Body of pancreas (tissue), 4 donors: ENCODE results near the gene KLHL25. TPM values are rescaled to one million over a fixed set of nuclear protein-coding genes. Genes with fewer than 3 reads are reported as not detected.

ENCODE experiments used
- ATAC-seq: fragments of 150-250 bp; one replicate; pipeline ENCODE4 v1.9.1; 2016
- DNase-seq, 4 donors: peaks; one replicate each; pipeline ENCODE4 v3.0.0-alpha.2; 2019
- H3K27ac ChIP-seq, 4 donors: fragments of 200-600 bp; sonication (generic); 1 replicate in 3 of 4; 2 replicates in 1 of 4; pipeline versions ENCODE4 v1.5.1 to v1.6.1; 2016 to 2019; ENCODE audit warnings: mild to moderate bottlenecking in 1 of 4, mixed read lengths in 1 of 4, moderate library complexity in 1 of 4
- H3K27me3 ChIP-seq, 2 donors: fragments of 200-600 bp; sonication (generic); one replicate each; pipeline ENCODE4 v1.6.0; 2016; ENCODE audit warnings: mild to moderate bottlenecking in 1 of 2
- H3K36me3 ChIP-seq, 2 donors: fragments of 200-600 bp; sonication (generic); replicated peaks in 1 of 2; 2 replicates each; pipeline ENCODE4 v1.5.1; 2016; ENCODE audit warnings: low read depth in 2 of 2; ENCODE audit not compliant: insufficient read depth in 1 of 2
- H3K4me1 ChIP-seq: fragments of 200-600 bp; sonication (generic); one replicate; pipeline ENCODE4 v1.6.0; 2016
- H3K4me3 ChIP-seq, 2 donors: fragments of 200-600 bp; sonication (generic); 1 replicate in 1 of 2; 2 replicates in 1 of 2; pipeline ENCODE4 v1.5.1; 2016 to 2019
- H3K9me3 ChIP-seq, 3 donors: fragments of 200-600 bp; sonication (generic); 1 replicate in 2 of 3; 2 replicates in 1 of 3; pipeline ENCODE4 v1.5.1; 2016
- POLR2A ChIP-seq, 3 donors: fragments of 450-650 bp; IDR thresholded peaks; one replicate each; pipeline ENCODE4 v1.6.1; 2016; ENCODE audit warnings: antibody characterized with exemption in 3 of 3, mild to moderate bottlenecking in 2 of 3
- WGBS, 2 donors: methylation state at CpG; one replicate each; pipeline ENCODE4 v1.1.5; 2017; 5-methylcytosine and 5-hydroxymethylcytosine counted together
- intact Hi-C: fragments of 100-400 bp; cut with DNase I; formaldehyde crosslinking; loops from one replicate; pipeline ENCODE4 v1.15.1; 2023
- total RNA-seq, 2 donors: library from RNA; depleted of rRNA; stranded (reverse); fragments of >200 nt; gene quantifications; one replicate each; pipeline ENCODE4 v1.1.0, GENCODE V29; 2016
- TF ChIP-seq, protein P1 (sequence below), 7 experiments: fragments of 450-650 bp in 4 of 7; fragments of 200-600 bp in 3 of 7; sonication (generic) in 3 of 7; IDR thresholded peaks; one replicate each; pipeline ENCODE4 v1.5.1; 2016 to 2019; ENCODE audit warnings: antibody characterized with exemption in 7 of 7

KLHL25 gene
- 1 to 10 TPM; 1.3 to 7.6 TPM for total RNA-seq

GRCh38 chr15:85794598-85795336 is at the start of gene KLHL25:
TSS of gene KLHL25 (minus strand) at chr15:85794925. CDS start at chr15:85769810, 25,115 bp downstream.
- DNase-seq (peak; percentile 95 to 97 (median 96)), ATAC-seq (peak; percentile 98)
- Histone ChIP-seq H3K9me3 (no peaks in the 10 kb centered on the region), H3K4me1 (peaks cover 29% of the 10 kb centered on the region), H3K4me3 (peak within 1 kb of the TSS; percentile 82 to 89), H3K27ac (peak within 1 kb of the TSS; percentile 60 to 91 (median 89)), H3K36me3 (no peaks in the 10 kb centered on the region), H3K27me3 (no peaks in the 10 kb centered on the region)
- TF ChIP-seq, protein P1, sequence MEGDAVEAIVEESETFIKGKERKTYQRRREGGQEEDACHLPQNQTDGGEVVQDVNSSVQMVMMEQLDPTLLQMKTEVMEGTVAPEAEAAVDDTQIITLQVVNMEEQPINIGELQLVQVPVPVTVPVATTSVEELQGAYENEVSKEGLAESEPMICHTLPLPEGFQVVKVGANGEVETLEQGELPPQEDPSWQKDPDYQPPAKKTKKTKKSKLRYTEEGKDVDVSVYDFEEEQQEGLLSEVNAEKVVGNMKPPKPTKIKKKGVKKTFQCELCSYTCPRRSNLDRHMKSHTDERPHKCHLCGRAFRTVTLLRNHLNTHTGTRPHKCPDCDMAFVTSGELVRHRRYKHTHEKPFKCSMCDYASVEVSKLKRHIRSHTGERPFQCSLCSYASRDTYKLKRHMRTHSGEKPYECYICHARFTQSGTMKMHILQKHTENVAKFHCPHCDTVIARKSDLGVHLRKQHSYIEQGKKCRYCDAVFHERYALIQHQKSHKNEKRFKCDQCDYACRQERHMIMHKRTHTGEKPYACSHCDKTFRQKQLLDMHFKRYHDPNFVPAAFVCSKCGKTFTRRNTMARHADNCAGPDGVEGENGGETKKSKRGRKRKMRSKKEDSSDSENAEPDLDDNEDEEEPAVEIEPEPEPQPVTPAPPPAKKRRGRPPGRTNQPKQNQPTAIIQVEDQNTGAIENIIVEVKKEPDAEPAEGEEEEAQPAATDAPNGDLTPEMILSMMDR (IDR thresholded peaks at IDR 0.05) = peak in 1 of 7 experiments; percentile 17
- peak; percentile 78 to 83 (median 80) for TF ChIP-seq POLR2A (IDR thresholded peaks at IDR 0.05)
- intact Hi-C loops = no loop called here
- WGBS, 2 donors = 1 to 2% methylated on average over 13 to 47 of the region's 71 CpGs

- H3K36me3 ChIP-seq = no peaks in the 10 kb centered on the region
- H3K4me1 ChIP-seq = peaks cover 24% of the 10 kb centered on the region
- intact Hi-C loops = no loop called here
- 0% methylated on average over 8 of the region's 8 CpGs for WGBS, 2 donors
- H3K27ac ChIP-seq = no peak overlapping the region
- ATAC-seq (no peak), DNase-seq (no peak)
- no peak overlapping the region for H3K4me3 ChIP-seq
- TF ChIP-seq, protein P1 (IDR thresholded peaks at IDR 0.05) = no peak
- TF ChIP-seq POLR2A (IDR thresholded peaks at IDR 0.05) = no peak
- H3K27me3 ChIP-seq = no peaks in the 10 kb centered on the region
- H3K9me3 ChIP-seq = no peaks in the 10 kb centered on the region
These were observed 46.1 kb upstream of the KLHL25 start for GRCh38 chr15:85840802-85841152.

GRCh38 chr15:85840079-85840801 is 45.5 kb upstream of the KLHL25 start:
- peak overlapping the region; percentile 46 to 64 (median 52) for H3K27ac ChIP-seq
- peaks cover 24% of the 10 kb centered on the region for H3K4me1 ChIP-seq
- WGBS, 2 donors = 3 to 5% methylated on average over 20 to 32 of the region's 32 CpGs
- H3K4me3 ChIP-seq = no peak overlapping the region
- no peaks in the 10 kb centered on the region for H3K27me3 ChIP-seq
- no peaks in the 10 kb centered on the region for H3K36me3 ChIP-seq
- ATAC-seq (peak; percentile 95), DNase-seq (peak; percentile 94 to 97 (median 95))
- H3K9me3 ChIP-seq = no peaks in the 10 kb centered on the region
- intact Hi-C loops = no loop called here
- peak in 2 of 3 donors; percentile 18 to 47 for TF ChIP-seq POLR2A (IDR thresholded peaks at IDR 0.05)
- TF ChIP-seq, protein P1 (IDR thresholded peaks at IDR 0.05) = peak; percentile 85 to 98 (median 92)

- H3K4me1 ChIP-seq = peaks cover 24% of the 10 kb centered on the region
- no peak for ATAC-seq
- no peak for DNase-seq
- 77 to 88% methylated on average over 2 of the region's 2 CpGs for WGBS, 2 donors
- H3K36me3 ChIP-seq = no peaks in the 10 kb centered on the region
- intact Hi-C loops = no loop called here
- no peak overlapping the region for H3K4me3 ChIP-seq
- H3K9me3 ChIP-seq = no peaks in the 10 kb centered on the region
- no peak overlapping the region for H3K27ac ChIP-seq
- TF ChIP-seq POLR2A (IDR thresholded peaks at IDR 0.05) = no peak
- TF ChIP-seq, protein P1 (IDR thresholded peaks at IDR 0.05) = no peak
- no peaks in the 10 kb centered on the region for H3K27me3 ChIP-seq
These were observed 44.9 kb upstream of the KLHL25 start for GRCh38 chr15:85839643-85840042.
